Measurements from ENCODE around the gene PHF2. TPM values are rescaled to one million over a fixed set of nuclear protein-coding genes. Genes with fewer than 3 reads are reported as not detected.

PHF2 gene
- total RNA-seq, 2 experiments from 2014 or later: 20.6 to 23.7 TPM

- H3K27ac ChIP-seq (ENCODE audit: low read depth, low read length, poor library complexity, severe bottlenecking): no peak overlapping the region
- no peak overlapping the region for H2AFZ ChIP-seq (ENCODE audit: low read length)
- peaks cover 6% of the 10 kb centered on the region; the same call in 1 of the 2 replicates for H3K9me3 ChIP-seq (ENCODE audit: low read length)
- peak; percentile 11 for DNase-seq (ENCODE audit: low spot score)
- no peak overlapping the region for H3K4me2 ChIP-seq (ENCODE audit: low read length)
- no peaks in the 10 kb centered on the region for H4K20me1 ChIP-seq (ENCODE audit: insufficient read depth, low read length)
- H3K4me3 ChIP-seq (ENCODE audit: low read depth, low read length, poor library complexity, severe bottlenecking): no peak overlapping the region
- intact Hi-C loops (cut with micrococcal nuclease; ENCODE audit: unreplicated experiment): no loop called here
- POLR2A ChIA-PET: interaction anchor here (0.6 to 0.7 kb wide), 5 partner anchors 84 to 829 kb away, joined by 3 to 8 read pairs (median 5); no protein-coding TSS in a partner anchor
- CTCF ChIA-PET (ENCODE audit: unreplicated experiment): no interaction called here
- H3K79me2 ChIP-seq (ENCODE audit: insufficient read depth, low read depth, low read length): no peaks in the 10 kb centered on the region
- no TSS peak for BruUV-seq (replicated peaks)
- no peaks in the 10 kb centered on the region for H3K9me2 ChIP-seq (ENCODE audit: insufficient read depth, low read length)
- peaks cover 10% of the 10 kb centered on the region; the same call in 1 of the 2 replicates for H3K36me3 ChIP-seq (ENCODE audit: insufficient read depth, low read length)
- H3K4me1 ChIP-seq (ENCODE audit: insufficient read depth, low read length, poor library complexity, severe bottlenecking): peaks cover 23% of the 10 kb centered on the region
- TF ChIP-seq EZH2phosphoT487 (IDR thresholded peaks at IDR 0.05; ENCODE audit: borderline replicate concordance, low read depth, low read length): no peak
- no peak for TF ChIP-seq CTCF (conservative IDR thresholded peaks at IDR 0.05; ENCODE audit: low read length)
Measured at GRCh38 chr9:93574091-93574899, 2.1 kb upstream of the PHF2 start.

GRCh38 chr9:93574900-93575795 is 1.2 kb upstream of the PHF2 start:
- Histone ChIP-seq H3K79me2 (ENCODE audit: insufficient read depth, low read depth, low read length) (no peaks in the 10 kb centered on the region), H3K4me1 (ENCODE audit: insufficient read depth, low read length, poor library complexity, severe bottlenecking) (peaks cover 18% of the 10 kb centered on the region), H3K9me3 (ENCODE audit: low read length) (peaks cover 6% of the 10 kb centered on the region; the same call in 1 of the 2 replicates), H3K4me2 (ENCODE audit: low read length) (peak overlapping the region; percentile 88), H3K9me2 (ENCODE audit: insufficient read depth, low read length) (no peaks in the 10 kb centered on the region), H3K36me3 (ENCODE audit: insufficient read depth, low read length) (peaks cover 6% of the 10 kb centered on the region; the same call in 1 of the 2 replicates), H2AFZ (ENCODE audit: low read length) (peak overlapping the region; percentile 57), H4K20me1 (ENCODE audit: insufficient read depth, low read length) (no peaks in the 10 kb centered on the region), H3K27ac (ENCODE audit: low read depth, low read length, poor library complexity, severe bottlenecking) (no peak overlapping the region), H3K4me3 (ENCODE audit: low read depth, low read length, poor library complexity, severe bottlenecking) (peak overlapping the region; percentile 72)
- intact Hi-C loops (cut with micrococcal nuclease; ENCODE audit: unreplicated experiment): no loop called here
- DNase-seq (ENCODE audit: low spot score): no peak
- POLR2A ChIA-PET: interaction anchor here (0.7 kb wide), 1 partner anchor 310 kb away, joined by 8 read pairs; no protein-coding TSS in a partner anchor
- TF ChIP-seq EZH2phosphoT487 (IDR thresholded peaks at IDR 0.05; ENCODE audit: borderline replicate concordance, low read depth, low read length) (no peak), CTCF (conservative IDR thresholded peaks at IDR 0.05; ENCODE audit: low read length) (no peak)
- no TSS peak for BruUV-seq (replicated peaks)
- CTCF ChIA-PET (ENCODE audit: unreplicated experiment): no interaction called here
